ENCODE measurements around the gene CACNA2D1.
"Not testable (repeated sequence)": the region's sequence is repeated elsewhere in the genome, so short reads cannot be mapped to it uniquely, and the experiment has no call there.

Gene CACNA2D1

DNA sequence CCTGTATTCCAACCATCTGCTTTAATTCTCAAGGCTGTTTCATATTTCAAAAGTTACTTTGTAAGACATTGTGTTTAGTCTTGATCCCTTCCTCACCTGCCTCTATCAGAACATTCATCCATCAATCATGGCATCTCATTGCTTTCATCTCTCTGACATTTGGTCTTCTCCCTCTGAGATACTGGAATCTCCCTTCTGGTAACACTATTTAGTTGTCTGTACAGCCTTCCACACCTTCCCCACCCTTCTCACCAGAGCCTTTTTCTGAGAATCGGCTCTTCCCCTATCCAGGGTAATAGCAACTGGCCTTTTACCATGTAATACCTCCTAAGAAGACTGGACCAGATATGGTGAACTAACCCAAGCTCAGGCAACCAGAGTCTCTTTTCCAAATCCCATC is 10.1 kb downstream of the CACNA2D1 start:
- FAIRE-seq: no peak

DNA sequence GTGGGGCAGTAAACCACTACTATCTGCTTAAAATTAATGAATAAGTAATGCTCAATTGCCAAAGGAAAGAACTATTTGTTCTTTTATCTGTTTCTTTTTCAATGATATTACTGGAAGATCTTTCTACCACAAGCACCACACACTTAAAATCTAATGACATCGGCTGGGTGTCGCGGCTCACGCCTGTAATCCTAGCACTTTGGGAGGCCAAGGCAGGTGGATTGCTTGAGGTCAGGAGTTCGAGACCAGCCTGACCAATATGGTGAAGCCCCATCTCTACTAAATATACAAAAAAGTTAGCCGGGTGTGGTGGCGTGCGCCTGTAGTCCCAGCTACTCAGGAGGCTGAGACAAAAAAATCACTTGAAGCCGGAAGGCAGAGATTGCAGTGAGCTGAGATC is 10.8 kb downstream of the CACNA2D1 start:
- FAIRE-seq: not testable (repeated sequence)

DNA sequence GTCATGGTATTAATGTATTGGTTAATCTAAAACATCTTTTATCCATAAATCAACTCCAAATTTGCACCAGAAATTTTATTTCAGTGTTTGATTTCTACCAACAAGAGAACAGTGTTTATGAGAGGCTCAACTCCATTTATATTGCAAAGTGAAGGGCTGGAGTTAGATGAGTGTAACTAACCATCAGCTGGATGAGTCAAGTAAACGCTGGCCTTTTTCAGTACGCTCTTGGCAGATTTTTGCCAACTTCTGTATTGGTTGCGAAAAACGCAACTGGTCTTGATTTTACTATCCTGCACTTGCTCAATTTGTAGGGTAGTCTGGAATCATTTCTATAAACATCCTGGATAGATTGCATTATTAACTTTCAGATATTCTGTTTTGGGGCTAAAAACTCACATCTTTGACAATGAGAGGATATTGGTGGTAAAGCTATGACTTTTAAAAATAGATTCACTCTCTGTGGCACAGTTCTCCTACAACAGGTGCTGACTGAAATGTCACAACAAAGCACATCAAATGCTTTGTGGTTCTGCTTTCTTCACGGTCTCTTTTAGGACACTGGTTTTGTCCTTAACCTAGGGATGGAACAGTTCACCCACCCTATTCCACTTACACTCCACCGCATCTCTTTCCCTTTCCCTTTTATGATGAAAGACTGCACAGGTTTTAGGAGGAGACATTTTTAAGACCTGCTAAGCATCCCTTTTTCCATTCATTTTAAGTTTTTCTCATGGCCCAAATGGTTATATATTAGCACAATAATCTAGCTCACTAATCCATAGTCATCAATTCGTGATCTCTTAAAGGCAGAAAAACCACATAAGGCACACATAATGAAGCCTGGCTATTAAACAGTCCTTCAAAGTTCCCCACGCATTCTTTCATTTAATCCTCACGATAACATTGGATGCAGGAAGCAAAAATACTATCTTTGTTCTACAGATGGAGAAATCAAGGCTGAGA is 12.8 kb downstream of the CACNA2D1 start:
- no peak for FAIRE-seq

DNA sequence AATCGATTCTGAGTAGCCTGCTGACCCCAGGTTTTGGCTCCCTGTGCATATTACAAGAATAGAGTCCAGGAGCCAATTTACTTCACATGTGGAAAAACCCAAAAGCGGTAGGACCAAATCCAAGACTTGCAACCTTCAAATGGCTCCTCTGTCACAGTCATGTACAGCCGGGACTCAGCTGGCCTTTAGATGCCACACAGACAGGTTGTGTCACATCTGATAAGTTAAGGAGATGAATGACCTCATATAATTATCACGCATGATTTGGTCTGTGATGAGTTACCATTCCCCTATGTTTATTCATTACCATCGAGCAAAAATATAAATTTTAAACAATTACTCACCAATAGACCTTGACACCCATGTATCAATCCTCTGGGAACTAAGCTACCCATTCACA is 14.2 kb downstream of the CACNA2D1 start:
- no peak for FAIRE-seq

DNA sequence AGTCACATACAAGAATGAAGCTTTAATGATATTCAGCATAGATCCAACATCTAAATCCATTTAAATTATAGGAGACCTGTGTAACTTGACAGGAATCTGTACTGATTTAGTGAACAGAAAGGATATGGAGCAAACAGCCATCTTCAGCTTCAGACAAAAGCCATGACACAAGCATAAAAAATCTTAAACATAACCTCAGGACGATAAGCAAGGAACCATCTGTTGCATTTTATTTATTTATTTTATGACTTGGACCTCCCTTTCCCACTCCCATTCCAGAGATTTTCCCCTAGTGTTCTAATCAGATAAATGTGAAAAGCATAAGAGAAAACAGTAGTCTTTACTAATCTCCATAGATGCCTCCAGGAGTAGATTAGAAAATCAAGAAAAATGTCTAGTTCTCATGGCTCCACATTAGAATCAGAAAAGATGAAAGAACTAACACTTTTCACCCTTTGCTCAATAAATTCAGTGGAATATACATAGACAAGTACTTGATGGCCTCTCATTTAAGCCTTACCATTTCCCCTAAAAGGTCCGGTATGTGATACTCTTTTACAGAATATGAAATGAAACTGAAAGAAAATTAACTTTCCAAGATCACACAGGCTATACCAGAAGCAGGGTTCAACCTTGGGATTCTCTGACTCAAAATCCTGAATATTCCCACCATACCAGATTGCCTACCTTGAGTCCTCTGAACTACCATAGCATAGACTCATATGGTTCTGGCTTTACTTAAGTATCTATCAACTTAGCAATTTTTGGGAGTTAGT is 15.2 kb downstream of the CACNA2D1 start:
- no peak for FAIRE-seq

DNA sequence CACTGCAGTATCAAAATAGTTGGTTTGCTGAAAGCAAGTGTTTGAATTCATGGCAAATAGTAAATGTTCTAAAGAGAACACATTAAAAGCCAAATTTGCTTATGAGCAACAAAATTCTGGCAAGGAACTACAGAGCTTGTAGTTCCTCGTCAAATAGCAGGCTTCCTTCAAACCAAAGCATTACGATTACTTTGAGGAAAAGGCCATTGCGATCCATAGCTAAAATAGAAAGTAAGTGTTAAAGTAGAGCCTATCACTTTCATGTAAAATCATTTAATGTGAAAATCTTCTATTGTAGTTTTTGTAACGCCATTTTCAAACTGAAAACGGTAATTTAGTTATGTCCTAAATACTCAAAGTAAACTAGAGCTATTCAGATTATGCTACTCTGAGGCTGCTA is 20.1 kb downstream of the CACNA2D1 start:
- no peak for FAIRE-seq

DNA sequence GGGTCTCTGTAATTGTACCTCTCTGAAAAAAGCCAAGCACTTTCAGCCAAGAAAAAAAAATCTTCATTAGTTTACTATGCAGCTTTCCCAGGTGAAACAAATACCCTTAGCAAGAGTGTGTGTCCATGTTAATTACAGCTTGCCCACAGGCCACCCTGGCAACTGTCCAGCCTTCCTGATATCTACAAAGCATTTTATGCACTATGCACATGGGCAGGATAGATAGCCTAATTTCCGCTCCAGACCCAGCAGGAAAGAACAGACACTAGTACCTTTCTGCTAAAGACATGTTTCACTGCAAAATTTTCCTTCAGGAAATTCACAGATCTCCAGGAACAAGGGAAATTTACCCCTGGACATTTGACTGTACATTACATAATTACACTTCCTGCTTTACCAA is 24.4 kb downstream of the CACNA2D1 start:
- FAIRE-seq: no peak

DNA sequence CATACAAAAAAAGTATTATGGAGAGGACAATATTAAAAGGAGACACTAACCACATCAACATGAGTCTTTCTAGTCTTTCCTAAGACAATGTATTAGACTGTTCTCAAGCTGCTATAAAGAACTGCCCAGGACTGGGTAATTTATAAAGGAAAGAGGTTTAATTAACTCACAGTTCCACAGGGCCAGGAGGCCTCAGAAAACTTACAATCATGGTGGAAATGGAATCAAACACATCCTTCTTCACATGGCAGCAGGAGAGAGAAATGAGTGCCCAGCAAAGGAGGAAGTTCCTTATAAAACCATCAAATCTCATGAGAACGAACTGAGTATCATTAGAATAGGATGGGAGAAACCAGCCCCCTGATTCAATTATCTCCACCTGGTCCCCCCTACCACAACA is 25.7 kb downstream of the CACNA2D1 start:
- no peak for FAIRE-seq

DNA sequence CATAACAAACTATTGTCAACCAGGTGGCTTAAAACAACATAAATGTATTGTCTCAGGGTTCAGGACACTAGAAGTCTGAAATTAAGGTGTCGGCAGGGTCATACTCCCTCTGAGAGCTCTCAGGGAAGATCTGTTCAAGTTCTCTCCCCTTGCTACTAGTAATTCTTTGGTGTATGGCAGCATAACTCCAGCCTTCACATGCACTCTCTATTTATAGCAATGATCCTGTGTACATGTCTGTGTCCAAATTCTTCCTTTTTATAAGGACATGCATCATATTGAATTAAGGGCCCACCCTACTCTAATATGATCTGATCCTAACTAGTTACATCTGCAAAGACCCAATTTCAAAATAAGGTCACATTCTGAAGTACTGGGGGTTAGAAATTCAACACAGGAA is 27.2 kb downstream of the CACNA2D1 start:
- no peak for FAIRE-seq

DNA sequence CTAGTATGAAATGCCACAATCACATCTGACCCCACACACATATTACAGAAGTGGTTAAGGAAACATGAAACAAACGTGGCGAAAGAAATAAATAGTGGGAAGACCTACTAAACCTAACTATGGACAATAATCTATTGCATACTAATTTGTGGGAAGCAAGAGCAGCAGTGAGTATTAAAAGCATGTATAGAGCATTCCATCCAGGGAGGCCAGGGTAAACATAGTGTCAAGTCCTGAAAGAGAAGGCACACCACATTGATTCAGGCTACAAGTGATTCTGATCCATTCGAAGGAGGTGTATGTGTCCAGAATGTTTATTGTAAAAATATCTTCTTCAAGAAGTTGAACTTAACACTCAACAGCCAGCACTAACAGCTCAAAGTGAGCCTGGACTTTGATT is 29.2 kb downstream of the CACNA2D1 start:
- FAIRE-seq: no peak

DNA sequence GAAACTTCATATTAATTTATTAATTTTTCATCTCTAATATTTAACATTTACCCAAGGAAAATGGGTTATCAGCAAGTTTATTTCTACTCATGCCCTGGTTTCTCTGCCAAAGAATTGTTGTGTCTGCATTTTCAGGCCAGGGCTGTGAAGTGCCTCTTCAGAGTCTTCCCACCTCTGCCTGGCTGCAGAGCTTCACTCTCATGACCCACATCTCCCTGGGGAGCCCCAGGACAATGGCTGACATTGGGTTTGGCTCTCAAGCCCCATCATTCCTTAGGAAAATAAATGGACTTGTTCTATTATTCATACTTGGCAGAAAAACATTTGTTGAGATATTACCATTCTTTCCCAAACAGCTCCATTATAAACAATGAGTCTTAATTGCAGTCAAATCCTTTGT is 30.3 kb downstream of the CACNA2D1 start:
- FAIRE-seq: no peak

DNA sequence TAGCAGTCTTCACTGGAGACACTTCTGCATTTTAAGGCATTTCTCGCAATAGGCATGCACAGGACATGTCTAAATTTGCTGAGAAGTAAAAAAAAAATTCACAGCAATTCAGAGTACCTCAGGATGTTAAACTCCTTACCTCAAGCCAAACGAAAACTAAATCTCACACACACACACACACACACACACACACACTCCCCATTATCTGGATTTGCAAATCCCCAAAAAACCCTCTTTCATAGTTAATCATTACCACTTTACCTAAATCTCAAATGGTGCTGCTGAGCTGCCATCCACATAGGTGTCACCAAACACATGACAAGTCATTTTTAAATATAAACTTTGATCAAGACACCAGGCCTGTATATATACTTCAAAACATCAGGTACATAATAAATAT is 31.8 kb downstream of the CACNA2D1 start:
- FAIRE-seq: no peak

DNA sequence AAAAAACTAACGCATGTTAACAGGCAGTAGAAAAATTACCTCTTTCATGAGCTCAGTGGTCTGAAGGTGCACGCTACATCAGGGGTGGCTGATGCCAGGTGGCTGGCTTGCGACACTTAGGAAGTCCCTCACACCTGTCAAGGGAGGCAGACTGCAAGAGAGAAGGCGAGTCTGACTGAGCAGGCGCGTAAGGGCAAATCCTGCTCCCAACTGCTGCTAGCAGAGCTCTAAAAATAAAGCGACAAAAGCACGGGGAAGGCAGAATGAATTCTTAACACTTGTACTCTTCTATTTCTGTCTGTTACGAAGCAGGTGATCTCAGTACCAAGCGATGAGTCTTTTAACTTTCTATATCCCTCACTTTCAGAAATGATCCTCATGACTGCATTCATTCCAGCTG is 33.1 kb downstream of the CACNA2D1 start:
- no peak for FAIRE-seq

DNA sequence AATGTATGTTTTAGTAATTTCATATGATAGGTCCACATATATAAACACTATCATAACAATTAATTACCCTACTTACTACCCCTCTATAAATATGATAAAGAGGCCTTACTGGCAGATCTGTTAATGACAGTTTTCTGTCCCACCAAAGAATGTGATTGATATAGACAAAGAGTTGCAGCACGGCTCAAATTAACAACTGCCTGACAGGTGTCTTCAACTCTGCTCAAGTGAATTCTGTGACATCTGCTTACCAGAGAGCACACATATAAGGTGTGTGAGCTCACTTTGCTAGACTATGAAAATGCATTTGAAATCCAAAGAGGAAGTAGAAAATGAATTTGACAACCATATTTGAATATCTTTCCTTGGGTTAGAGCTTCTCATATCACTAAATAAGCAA is 36.6 kb downstream of the CACNA2D1 start:
- FAIRE-seq: no peak

DNA sequence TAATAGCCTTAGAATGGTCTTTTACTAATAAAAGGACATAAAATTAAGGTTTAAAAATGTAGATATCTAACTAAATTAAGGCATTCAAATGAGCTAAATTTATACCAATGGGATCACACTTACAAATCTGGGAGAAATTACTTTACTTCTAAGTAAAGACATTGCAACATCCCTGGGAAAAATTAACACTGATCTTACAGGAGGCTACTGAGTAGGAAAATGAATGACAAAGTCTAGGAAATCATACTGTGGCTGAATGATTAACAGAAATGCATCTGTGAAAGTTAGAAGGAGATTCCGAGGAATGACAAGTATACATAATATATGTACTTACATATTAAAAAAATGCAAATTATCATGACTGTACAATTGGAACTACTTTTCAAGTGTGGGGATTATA is 38.3 kb downstream of the CACNA2D1 start:
- no peak for FAIRE-seq

DNA sequence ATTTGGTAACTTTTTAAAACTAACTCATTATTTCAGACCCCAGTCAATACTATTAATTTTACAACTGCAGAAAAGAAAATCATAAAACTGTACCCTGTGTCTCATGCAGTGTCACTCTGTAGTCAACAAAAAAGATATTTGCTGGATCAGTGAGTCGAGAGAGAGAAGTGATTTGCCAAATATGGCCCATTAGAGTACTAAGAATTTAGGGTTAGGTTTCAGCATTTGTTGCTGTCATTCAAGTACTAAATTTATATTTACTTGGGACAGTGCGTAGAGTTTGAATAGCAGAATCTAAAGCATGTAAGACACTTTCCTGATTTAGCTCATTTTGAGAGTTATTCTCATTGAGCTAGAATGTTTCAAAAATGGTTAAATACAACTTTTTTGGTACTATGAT is 38.9 kb downstream of the CACNA2D1 start:
- no peak for FAIRE-seq

DNA sequence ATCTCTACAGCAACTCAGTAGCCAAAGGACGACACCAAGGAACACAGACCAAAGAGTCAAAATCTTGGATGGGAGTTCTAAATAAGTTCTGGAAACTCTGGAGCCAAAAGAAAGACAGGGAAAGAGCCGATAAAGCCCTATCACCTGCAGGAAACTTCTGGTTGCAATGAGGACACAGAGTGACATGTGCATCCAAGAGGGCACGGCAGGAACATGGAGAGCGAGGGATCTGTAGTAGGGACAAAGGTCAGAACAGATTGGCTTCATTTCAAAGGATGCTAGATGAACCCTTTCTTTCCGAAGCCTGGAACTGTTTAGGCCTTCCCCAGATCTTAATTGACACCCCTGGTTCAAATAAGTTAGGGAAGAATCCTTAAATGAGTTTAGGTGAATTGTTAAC is 39.5 kb downstream of the CACNA2D1 start:
- no peak for FAIRE-seq

DNA sequence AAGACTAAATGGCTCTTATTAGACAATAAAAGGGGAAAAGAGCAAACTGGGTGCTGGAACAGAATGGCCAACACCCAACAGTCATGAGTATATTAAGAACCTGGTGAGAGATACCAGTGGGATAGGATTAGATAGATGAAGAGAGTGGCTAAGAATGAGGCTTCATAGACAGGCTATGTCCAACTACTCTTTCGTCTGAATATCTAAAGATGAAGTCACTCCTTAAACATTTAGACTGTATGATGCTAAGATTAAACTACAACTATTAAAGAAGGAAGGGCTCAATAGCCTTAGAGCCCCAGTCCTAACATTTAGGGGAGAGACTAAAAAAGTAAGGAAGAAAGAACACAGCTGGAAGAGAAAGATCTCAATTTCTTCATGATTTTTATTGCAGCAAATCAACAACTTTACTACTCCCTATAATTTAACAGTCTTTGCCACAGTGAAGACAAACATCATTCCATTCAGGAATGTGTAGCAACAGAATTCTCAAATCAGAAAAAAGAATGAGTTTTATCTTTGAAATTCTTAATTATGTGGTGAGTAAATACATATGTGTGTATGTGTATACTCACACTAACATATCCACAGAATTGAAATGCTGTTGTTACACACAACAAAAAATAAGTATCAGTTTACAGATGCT is 45.6 kb downstream of the CACNA2D1 start:
- no peak for FAIRE-seq

DNA sequence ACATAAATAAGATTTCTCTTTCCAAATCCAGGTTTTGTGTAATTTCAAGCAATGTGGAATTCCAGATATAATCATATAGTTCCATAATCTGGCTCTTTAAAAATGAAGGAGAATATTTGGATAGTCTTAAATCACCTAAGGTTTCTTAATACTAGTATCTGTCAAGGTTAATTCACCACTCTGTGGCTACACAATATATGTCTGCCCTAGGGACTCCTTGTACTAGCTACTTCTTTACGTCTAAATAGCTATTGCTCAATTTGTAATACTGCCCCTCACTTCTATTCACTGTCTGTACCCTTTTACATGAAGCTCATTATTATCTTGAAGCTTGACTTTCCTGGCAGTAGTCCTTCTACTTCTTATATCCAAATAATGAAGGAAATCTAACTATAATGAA is 47.2 kb downstream of the CACNA2D1 start:
- no peak for FAIRE-seq

DNA sequence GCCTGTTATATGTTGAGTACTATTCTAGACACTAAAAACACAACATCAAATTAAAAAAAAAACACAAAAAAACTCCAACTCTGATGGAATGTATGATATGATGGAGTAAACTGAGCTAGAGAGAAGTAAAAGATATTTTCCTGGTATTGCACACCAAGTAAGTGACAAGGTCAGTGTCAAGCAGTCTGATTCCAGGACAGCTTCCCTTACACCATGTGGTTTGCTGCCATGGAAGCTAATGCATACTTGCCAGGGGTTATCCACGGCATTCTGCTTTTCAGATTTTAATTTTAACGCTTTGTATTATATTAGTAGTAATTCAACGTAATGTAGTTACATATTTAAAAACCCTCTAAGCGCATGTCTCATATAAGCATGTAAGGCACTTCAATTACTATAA is 48.4 kb downstream of the CACNA2D1 start:
- no peak for FAIRE-seq

DNA sequence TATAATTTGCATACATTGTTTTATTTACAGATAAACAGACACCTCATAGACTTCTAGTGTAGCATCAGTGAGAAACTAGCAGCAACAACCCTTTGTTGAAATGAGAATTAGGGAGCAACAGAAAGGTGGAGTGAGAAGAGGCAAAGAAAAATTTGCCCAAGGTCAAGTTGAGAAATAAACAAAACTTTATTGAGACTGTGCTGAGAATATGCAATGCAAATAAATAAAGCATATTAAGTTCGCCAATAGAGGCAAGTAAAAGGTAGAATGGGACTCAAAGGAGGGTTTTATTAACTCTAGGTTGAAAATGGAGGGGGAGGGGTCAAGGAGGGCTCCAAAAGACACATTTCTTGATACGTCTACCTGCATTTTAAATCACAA is 49.7 kb downstream of the CACNA2D1 start:
- no peak for FAIRE-seq

DNA sequence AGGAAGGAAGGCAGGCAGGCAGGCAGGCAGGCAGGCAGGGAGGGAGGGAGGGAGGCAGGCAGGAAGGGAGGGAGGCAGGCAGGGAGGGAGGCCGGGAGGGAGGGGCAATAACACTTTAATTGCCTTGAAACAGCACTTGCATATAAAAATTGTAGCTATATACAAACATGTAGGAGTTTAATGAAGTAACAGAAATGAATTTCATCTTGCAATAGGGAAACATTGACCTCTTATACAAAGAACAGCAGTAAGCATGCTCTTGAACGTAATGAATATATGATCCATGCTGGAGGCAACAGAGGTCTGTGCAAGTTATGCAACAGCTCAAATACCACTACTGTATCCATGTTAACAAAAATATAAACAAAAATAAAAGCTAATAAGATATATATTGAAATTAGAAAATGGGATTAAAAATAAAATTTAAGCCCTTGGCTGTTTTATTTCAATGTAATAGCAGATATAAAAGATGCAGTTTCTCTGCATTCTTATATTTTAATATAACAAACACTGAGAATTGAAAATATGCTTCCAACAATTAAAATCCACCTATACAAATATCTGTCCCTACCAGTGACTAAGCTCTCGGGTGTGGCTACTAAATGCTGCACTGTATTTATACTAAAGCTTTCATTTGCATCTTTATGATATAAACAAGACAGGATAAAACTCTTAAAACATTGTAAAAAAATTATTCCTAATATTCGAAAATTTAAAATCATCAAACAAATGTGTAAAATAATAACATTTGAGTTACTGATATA is 50.3 kb downstream of the CACNA2D1 start:
- peak; percentile 69 for FAIRE-seq

DNA sequence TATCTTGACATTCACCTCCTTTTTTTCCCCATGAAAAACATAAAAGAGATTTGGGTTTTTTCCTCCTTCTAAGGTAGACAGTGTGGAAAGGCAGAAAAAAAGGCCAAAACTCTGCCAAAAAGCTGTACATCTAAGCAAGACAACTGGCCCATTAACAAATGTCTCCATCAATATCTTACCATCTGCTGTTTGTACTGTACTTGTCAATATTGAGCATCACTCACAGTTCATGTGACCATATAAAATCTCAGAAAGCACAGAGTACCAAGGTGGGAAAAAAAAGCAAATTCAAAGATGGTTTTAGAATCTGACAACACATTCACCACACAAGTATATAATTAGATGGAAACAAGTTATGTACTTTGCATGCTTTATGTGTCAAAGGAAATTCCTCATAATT is 52.6 kb downstream of the CACNA2D1 start:
- FAIRE-seq: no peak
